Neural progenitor cell (in vitro differentiated cells): ENCODE measurements around the gene CRB2. TPM values are rescaled to one million over a fixed set of nuclear protein-coding genes. Genes with fewer than 3 reads are reported as not detected.

Source experiments
- DNase-seq: peaks from one replicate; pipeline ENCODE4 v3.0.0-alpha.2; 2016; ENCODE audit warnings: low spot score
- H2AFZ ChIP-seq: fragments of 200-600 bp; sonication (generic); replicated peaks from 2 replicates; pipeline ENCODE4 v1.6.1; 2016; ENCODE audit warnings: antibody characterized with exemption
- H3F3A ChIP-seq: fragments of 200-600 bp; sonication (generic); 2 replicates; pipeline ENCODE4 v1.6.1; 2016; ENCODE audit warnings: antibody characterized with exemption, low read depth
- H3K27ac ChIP-seq: fragments of 200-600 bp; sonication (generic); 2 replicates; pipeline ENCODE4 v1.5.1; 2016; ENCODE audit warnings: mild to moderate bottlenecking
- H3K27me3 ChIP-seq: fragments of 200-600 bp; sonication (generic); 2 replicates; pipeline ENCODE4 v1.6.1; 2016; ENCODE audit warnings: mild to moderate bottlenecking, moderate library complexity
- H3K36me3 ChIP-seq: fragments of 200-600 bp; sonication (generic); 2 replicates; pipeline ENCODE4 v1.5.1; 2016
- H3K4me1 ChIP-seq: fragments of 200-600 bp; sonication (generic); 2 replicates; pipeline ENCODE4 v1.6.1; 2016; ENCODE audit warnings: mixed run types
- H3K4me2 ChIP-seq: fragments of 200-600 bp; sonication (generic); 2 replicates; pipeline ENCODE4 v1.6.1; 2016
- H3K4me3 ChIP-seq: fragments of 200-600 bp; sonication (generic); 2 replicates; pipeline ENCODE4 v1.5.1; 2016
- H3K79me2 ChIP-seq: fragments of 200-600 bp; sonication (generic); 2 replicates; pipeline ENCODE4 v1.6.1; 2016; ENCODE audit warnings: low read depth
- H3K9ac ChIP-seq: fragments of 200-600 bp; sonication (generic); 2 replicates; pipeline ENCODE4 v1.6.1; 2016
- H3K9me3 ChIP-seq: fragments of 200-600 bp; sonication (generic); 2 replicates; pipeline ENCODE4 v1.5.1; 2016; ENCODE audit warnings: low read depth
- H4K20me1 ChIP-seq: fragments of 200-600 bp; sonication (generic); 2 replicates; pipeline ENCODE4 v1.6.1; 2016; ENCODE audit warnings: low read depth
- H3K27ac Mint-ChIP-seq: 3 replicates; pipeline ENCODE4 v1.8.0; 2021; ENCODE audit warnings: mixed read lengths
- H3K27me3 Mint-ChIP-seq: 2 replicates; pipeline ENCODE4 v1.8.0; 2022; ENCODE audit warnings: low read depth, mild to moderate bottlenecking, inconsistent platforms, moderate library complexity, mixed read lengths; ENCODE audit not compliant: insufficient read depth
- H3K36me3 Mint-ChIP-seq: 3 replicates; pipeline ENCODE4 v1.8.0; 2021; ENCODE audit warnings: mixed read lengths
- H3K4me1 Mint-ChIP-seq: 3 replicates; pipeline ENCODE4 v1.8.0; 2021; ENCODE audit warnings: mixed read lengths
- H3K4me3 Mint-ChIP-seq: 3 replicates; pipeline ENCODE4 v1.8.0; 2021; ENCODE audit warnings: mild to moderate bottlenecking, moderate library complexity, mixed read lengths
- H3K9me3 Mint-ChIP-seq: 3 replicates; pipeline ENCODE4 v1.8.0; 2020; ENCODE audit warnings: mixed read lengths
- EZH2 ChIP-seq: fragments of 200-600 bp; sonication (generic); IDR thresholded peaks from 2 replicates; pipeline ENCODE4 v1.6.1; 2017; ENCODE audit warnings: antibody characterized with exemption, mild to moderate bottlenecking, moderate library complexity
- EZH2phosphoT487 ChIP-seq: fragments of 200-600 bp; sonication (generic); IDR thresholded peaks from 2 replicates; pipeline ENCODE4 v1.6.1; 2017; ENCODE audit warnings: antibody characterized with exemption
- total RNA-seq: library from RNA; depleted of rRNA; stranded (reverse); fragments of >200 nt; gene quantifications from 2 replicates; pipeline ENCODE4 v1.2.3, GENCODE V29; 2015; ENCODE audit warnings: low replicate concordance
- TF ChIP-seq, protein P1 (sequence below): fragments of 200-600 bp; sonication (generic); IDR thresholded peaks from 2 replicates; pipeline ENCODE4 v1.5.1; 2017; ENCODE audit warnings: antibody characterized with exemption, mild to moderate bottlenecking

Gene CRB2
- total RNA-seq, 1 donor from 2014 or later: 18.5 TPM

DNA sequence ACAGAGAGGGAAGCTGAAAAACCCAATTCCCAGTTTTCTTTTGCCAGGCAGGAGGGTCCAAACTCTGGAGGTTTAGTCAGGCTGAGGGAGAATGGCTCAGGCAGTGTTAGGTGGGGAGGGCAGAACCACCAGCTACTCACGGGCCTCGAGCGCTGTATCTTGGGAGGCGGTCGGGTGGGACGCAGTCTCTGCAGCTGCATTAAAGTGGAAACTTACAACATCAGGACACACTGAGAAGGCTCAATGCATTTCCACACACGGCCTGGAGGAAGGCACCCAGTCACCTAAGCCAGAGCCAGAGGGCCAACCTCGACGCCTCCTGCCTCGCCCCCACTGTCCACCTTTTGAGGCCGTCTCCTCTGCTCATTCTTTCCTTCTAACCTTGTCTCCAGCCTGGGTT lies 55.6 kb downstream of the CRB2 start:
- Histone ChIP-seq H3K36me3 (no peaks in the 10 kb centered on the region), H3K27me3 (peaks cover under 1% of the 10 kb centered on the region), H3K9me3 (no peaks in the 10 kb centered on the region), H4K20me1 (peaks cover 24% of the 10 kb centered on the region), H3K4me3 (no peak overlapping the region), H3K4me2 (no peak overlapping the region), H2AFZ (no peak overlapping the region), H3K79me2 (no peaks in the 10 kb centered on the region), H3K9ac (no peak overlapping the region), H3F3A (peaks cover 11% of the 10 kb centered on the region), H3K27ac (no peak overlapping the region), H3K4me1 (peaks cover 32% of the 10 kb centered on the region)
- Mint-ChIP-seq H3K4me3 (no peak overlapping the region), H3K9me3 (no peaks in the 10 kb centered on the region), H3K36me3 (peaks cover 3% of the 10 kb centered on the region), H3K27me3 (peaks cover 5% of the 10 kb centered on the region), H3K4me1 (peaks cover 48% of the 10 kb centered on the region), H3K27ac (no peak overlapping the region)
- no peak for DNase-seq
- TF ChIP-seq, protein P1, sequence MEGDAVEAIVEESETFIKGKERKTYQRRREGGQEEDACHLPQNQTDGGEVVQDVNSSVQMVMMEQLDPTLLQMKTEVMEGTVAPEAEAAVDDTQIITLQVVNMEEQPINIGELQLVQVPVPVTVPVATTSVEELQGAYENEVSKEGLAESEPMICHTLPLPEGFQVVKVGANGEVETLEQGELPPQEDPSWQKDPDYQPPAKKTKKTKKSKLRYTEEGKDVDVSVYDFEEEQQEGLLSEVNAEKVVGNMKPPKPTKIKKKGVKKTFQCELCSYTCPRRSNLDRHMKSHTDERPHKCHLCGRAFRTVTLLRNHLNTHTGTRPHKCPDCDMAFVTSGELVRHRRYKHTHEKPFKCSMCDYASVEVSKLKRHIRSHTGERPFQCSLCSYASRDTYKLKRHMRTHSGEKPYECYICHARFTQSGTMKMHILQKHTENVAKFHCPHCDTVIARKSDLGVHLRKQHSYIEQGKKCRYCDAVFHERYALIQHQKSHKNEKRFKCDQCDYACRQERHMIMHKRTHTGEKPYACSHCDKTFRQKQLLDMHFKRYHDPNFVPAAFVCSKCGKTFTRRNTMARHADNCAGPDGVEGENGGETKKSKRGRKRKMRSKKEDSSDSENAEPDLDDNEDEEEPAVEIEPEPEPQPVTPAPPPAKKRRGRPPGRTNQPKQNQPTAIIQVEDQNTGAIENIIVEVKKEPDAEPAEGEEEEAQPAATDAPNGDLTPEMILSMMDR: no peak
- TF ChIP-seq EZH2: no peak

DNA sequence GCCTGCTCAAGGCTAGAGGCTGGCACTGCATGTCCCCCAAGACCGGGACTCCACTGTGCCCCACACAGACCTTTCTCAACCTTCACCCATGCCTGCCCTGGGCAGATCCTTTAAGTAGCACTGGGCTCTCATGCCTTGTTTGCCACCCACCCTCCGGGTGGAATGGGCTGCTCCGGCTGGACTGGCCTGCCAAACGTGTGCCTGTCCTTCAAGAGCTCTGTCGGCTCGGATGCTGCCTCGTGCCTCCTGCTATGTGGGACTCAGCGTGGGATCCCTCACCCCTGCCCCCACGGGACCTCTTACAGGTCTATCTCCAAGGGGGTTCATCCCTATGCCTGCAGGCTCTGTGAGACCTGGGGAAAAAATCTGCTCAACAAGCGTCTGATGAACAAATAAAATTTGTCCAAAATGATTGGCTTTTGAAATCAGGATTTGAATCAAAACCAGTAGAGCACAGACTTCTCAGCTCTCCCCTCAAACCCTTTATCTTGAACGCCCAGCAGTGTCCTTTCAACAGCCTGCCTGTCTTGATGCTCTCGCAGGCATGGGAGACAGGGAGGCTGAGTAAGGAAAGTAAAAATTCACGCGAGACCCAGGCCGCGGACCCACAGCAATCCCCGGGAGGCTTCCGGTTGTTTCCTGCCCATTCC lies 56.3 kb downstream of the CRB2 start:
- no peak overlapping the region for H3K4me2 ChIP-seq
- no peak overlapping the region for H3K4me3 ChIP-seq
- Mint-ChIP-seq H3K9me3 (no peaks in the 10 kb centered on the region), H3K4me3 (peak overlapping the region; percentile 46), H3K27ac (no peak overlapping the region), H3K27me3 (peaks cover 5% of the 10 kb centered on the region), H3K4me1 (peaks cover 42% of the 10 kb centered on the region), H3K36me3 (peaks cover 3% of the 10 kb centered on the region)
- TF ChIP-seq, protein P1: no peak
- TF ChIP-seq EZH2phosphoT487: no peak
- no peak for TF ChIP-seq EZH2
- DNase-seq: no peak
- peaks cover 25% of the 10 kb centered on the region for H3K4me1 ChIP-seq
- no peak overlapping the region for H2AFZ ChIP-seq
- H4K20me1 ChIP-seq: peaks cover 17% of the 10 kb centered on the region
- no peak overlapping the region for H3K27ac ChIP-seq
- peaks cover 8% of the 10 kb centered on the region for H3F3A ChIP-seq
- no peaks in the 10 kb centered on the region for H3K27me3 ChIP-seq
- H3K9me3 ChIP-seq: no peaks in the 10 kb centered on the region
- no peaks in the 10 kb centered on the region for H3K79me2 ChIP-seq
- no peak overlapping the region for H3K9ac ChIP-seq
- H3K36me3 ChIP-seq: no peaks in the 10 kb centered on the region

DNA sequence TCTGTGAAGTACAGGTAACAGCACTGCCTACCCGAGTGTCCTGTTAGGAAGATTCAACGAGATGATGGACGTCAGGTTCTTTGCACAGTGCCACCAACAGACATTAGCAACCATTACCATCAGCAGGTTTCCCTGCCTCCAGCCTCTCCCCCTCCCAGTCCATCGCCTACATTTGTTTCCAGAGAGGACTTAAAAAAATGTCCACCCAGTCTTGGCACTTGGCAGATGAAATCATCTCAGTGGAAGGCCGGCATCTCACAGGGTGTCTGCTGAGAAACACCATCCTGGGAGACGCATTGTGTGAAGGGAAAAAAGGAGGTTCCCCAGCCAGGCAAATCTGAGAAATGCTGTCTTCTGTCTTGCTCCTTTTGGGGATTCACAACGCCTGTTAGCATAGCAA lies 58.2 kb downstream of the CRB2 start:
- H3K27me3 ChIP-seq: no peaks in the 10 kb centered on the region
- no peak overlapping the region for H3K27ac Mint-ChIP-seq
- H3K36me3 Mint-ChIP-seq: peaks cover 5% of the 10 kb centered on the region
- H3F3A ChIP-seq: no peaks in the 10 kb centered on the region
- H3K4me1 Mint-ChIP-seq: peaks cover 39% of the 10 kb centered on the region
- H3K27me3 Mint-ChIP-seq: peaks cover 6% of the 10 kb centered on the region
- peaks cover 8% of the 10 kb centered on the region for H3K4me1 ChIP-seq
- no peaks in the 10 kb centered on the region for H3K79me2 ChIP-seq
- no peak overlapping the region for H3K4me3 ChIP-seq
- H2AFZ ChIP-seq: no peak overlapping the region
- no peak overlapping the region for H3K27ac ChIP-seq
- no peak overlapping the region for H3K4me2 ChIP-seq
- no peak for DNase-seq
- H4K20me1 ChIP-seq: peaks cover 3% of the 10 kb centered on the region
- H3K9me3 Mint-ChIP-seq: no peaks in the 10 kb centered on the region
- no peak for TF ChIP-seq EZH2phosphoT487
- no peak for TF ChIP-seq EZH2
- TF ChIP-seq, protein P1: no peak
- H3K9ac ChIP-seq: no peak overlapping the region
- no peaks in the 10 kb centered on the region for H3K9me3 ChIP-seq
- H3K4me3 Mint-ChIP-seq: no peak overlapping the region
- no peaks in the 10 kb centered on the region for H3K36me3 ChIP-seq
